Measurements from ENCODE around the gene PYGM. TPM values are rescaled to one million over a fixed set of nuclear protein-coding genes. Genes with fewer than 3 reads are reported as not detected.

PYGM gene
- total RNA-seq, 1 donor from 2014 or later: not detected

DNA sequence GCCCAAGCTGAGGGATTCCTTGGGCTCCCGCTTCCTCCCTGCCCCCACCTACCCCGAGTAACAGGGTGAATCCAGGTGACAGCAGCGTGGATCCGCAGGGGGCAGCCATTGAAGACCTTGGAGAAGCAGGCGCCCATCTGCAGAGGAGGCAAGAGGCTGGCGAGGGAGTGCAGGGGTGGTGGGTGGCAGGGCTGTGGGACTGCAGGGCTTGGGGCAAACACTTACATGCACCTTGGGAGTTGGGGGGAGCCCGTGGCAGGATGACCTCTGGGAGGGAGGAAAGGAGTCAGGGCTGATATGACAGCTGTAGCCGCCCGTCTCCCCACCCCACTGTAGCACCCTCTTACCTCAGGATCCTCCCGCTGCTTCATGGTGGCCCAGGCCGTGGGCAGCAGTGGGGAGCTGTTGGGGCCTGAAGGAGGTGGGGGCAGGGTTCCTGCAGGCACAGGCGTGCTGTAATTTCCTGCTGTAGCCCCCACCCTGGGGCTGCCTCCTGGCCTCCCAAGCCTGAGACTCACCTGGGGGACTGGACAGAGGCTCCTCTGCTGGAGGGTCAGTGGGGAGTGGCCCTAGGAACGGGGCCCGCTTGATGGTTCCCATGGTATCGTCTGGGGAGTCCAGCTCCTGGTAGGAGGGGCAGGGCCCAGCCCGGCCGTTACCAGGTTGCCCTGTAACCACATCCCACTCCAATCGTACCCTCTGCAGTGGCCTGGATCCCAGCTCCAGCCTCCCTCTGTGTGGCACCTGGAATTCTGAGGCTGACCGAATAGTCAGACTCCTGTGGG, 37.2 kb upstream of the PYGM start:
- TF ChIP-seq, protein P1, sequence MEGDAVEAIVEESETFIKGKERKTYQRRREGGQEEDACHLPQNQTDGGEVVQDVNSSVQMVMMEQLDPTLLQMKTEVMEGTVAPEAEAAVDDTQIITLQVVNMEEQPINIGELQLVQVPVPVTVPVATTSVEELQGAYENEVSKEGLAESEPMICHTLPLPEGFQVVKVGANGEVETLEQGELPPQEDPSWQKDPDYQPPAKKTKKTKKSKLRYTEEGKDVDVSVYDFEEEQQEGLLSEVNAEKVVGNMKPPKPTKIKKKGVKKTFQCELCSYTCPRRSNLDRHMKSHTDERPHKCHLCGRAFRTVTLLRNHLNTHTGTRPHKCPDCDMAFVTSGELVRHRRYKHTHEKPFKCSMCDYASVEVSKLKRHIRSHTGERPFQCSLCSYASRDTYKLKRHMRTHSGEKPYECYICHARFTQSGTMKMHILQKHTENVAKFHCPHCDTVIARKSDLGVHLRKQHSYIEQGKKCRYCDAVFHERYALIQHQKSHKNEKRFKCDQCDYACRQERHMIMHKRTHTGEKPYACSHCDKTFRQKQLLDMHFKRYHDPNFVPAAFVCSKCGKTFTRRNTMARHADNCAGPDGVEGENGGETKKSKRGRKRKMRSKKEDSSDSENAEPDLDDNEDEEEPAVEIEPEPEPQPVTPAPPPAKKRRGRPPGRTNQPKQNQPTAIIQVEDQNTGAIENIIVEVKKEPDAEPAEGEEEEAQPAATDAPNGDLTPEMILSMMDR (conservative IDR thresholded peaks at IDR 0.05; ENCODE audit: low read depth, low read length): no peak
- no peak overlapping the region for H3K4me3 ChIP-seq (ENCODE audit: low read depth, low read length)
- no peak for DNase-seq (ENCODE audit: low read depth)

DNA sequence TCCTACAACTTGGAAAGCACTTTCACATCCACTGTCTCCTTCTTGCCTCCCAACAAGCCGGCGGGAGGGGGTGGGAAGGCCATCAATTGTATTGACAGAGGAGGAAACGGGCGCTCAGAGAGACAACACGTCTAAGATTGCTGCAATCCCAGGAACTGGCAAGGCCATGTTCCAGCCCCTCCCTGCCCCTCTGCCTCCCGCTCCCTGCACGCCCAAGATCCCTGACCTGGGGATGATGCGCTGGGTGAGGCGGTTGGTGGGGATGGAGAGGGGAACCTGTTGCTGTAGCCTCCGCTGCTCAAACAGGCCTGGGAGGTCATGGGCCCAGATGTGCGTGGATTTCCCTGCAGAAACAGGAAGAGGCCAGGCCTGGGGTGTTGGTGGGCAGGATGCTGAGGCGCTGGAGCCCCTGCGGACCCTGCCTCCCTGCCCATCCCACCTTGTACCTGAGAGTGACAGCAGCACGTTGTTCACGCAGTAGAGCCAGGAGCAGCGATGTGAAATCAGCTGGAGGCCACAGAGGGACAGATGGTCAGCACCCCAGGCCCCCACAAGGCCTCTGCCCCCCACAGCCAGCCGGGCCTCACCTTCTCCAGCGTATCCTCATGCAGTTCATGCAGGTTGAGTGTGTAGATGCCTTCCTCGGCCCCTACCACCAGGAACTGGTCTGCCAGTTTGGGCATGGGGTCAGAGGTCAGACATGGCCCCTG, 36.4 kb upstream of the PYGM start:
- TF ChIP-seq, protein P1 (conservative IDR thresholded peaks at IDR 0.05; ENCODE audit: low read depth, low read length): no peak
- no peak for DNase-seq (ENCODE audit: low read depth)
- H3K4me3 ChIP-seq (ENCODE audit: low read depth, low read length): no peak overlapping the region

DNA sequence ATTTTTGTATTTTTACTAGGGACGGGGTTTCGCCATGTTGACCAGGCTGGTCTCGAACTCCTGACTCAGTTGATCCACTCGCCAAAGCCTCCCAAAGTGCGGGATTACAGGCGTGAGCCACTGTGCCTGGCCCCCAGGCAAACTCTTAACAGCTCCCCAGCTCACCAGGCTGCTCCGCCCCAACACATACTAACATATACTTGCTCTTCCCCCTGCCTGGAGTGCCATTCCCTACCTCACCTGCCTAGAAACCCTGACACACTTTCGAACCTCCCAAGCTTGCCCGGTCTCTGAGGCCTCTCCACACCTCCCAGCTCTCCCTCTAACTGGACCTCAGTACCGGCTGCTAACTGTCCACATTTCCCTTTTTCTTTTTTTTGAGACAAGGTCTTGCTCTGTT, 34.8 kb upstream of the PYGM start:
- DNase-seq (ENCODE audit: low read depth): no peak
- no peak overlapping the region for H3K4me3 ChIP-seq (ENCODE audit: low read depth, low read length)
- TF ChIP-seq, protein P1 (conservative IDR thresholded peaks at IDR 0.05; ENCODE audit: low read depth, low read length): no peak

DNA sequence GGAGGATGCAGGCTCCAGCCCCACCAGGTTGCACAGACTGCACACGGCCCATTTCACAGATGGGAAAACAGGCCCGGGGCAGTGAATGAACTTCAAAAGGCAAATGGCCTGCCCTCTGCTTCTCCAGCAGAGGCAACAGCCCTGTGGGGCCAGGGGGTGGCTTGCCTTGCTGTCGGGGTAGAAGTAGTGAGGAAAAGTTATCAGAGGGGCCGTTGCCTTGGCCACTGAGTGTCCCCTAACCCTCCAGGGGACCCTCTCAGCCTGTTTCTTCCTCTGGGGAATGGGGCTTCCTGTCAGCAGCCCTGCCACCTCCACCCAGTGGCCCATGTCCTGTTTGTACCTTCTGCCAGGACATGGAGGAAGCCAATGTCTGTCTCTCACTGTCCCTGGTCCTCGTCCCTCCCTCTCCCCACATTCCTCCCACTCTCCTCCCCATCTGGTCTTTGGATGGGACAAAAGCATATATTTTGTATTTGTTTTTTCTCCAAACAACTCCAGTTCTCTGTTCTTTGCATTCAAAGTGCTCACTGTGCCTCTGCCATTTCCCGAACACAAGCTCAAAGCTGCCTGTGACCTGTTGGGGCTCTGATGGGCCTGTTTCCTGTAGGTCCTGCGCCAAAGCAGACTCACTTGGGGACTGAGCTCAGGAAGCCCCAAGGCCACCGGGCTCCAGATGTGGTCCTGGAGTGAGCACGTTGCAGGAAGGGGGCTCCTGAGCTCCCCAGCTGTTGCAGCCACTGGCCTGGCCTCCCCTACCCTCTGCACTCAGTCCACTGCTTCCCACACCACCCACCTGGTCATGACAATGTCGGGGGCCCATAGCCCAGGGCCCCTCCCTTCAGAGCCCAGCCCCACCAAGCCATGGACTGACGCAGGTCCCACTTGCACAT, 33.7 kb upstream of the PYGM start:
- no peak overlapping the region for H3K4me3 ChIP-seq (ENCODE audit: low read depth, low read length)
- TF ChIP-seq, protein P1 (conservative IDR thresholded peaks at IDR 0.05; ENCODE audit: low read depth, low read length): no peak
- no peak for DNase-seq (ENCODE audit: low read depth)

DNA sequence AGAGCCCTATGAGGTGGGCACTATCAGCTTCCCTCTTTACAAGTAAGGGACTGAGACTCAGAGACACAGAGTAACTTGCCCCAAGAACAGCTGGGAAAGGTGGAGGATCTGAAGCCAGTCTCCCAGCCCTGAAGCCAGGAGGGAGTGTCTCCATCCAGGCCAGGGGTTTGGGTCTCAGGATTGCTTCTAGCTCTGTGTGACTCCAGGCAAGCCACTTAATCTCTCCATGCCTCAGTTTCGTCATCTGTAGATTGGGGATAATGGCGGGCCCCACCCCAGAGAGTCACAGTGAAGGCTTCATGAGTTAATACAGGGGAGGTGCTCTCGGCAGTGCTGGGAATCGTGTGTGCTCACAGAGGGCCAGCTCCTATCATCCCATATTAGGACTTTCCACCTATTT, 32.7 kb upstream of the PYGM start:
- TF ChIP-seq, protein P1 (conservative IDR thresholded peaks at IDR 0.05; ENCODE audit: low read depth, low read length): no peak
- no peak for DNase-seq (ENCODE audit: low read depth)
- no peak overlapping the region for H3K4me3 ChIP-seq (ENCODE audit: low read depth, low read length)

DNA sequence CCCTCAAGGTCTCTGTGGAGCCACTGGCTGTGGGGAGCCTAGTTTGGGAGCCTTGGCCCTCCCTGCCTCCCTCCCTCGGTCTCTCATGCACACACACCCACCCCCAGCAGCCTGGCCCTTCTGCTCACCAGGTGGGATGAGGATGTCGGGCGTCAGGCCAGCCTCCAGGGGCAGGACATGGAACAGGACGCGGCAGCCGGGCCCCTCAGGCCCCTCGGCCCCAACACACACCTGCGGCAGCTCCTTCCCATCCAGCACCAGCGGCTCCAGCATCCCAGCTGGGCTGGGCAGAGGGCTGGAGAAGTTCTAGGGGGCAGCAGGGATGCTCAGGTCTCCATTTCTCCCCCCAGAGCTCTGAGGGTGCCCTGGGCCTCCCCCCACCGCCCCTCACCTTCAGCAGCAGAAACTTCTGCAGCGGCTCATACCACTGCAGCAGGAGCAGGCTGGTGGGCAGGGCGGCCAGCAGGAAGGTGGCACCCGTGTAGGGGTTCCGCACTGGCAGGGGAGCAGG, 32.1 kb upstream of the PYGM start:
- no peak overlapping the region for H3K4me3 ChIP-seq (ENCODE audit: low read depth, low read length)
- DNase-seq (ENCODE audit: low read depth): no peak
- TF ChIP-seq, protein P1 (conservative IDR thresholded peaks at IDR 0.05; ENCODE audit: low read depth, low read length): no peak
